GM23248 (cell line): Measurements from ENCODE around the gene ANGPTL2. TPM values are rescaled to one million over a fixed set of nuclear protein-coding genes. Genes with fewer than 3 reads are reported as not detected.
A peak's percentile ranks its signal among the peaks of the same experiment; 100 is the strongest.

Source experiments
- DNase-seq: peaks from one replicate; pipeline ENCODE4 v3.0.0-alpha.2; 2015
- H2AFZ ChIP-seq: fragments of 200-600 bp; sonication (generic); 2 replicates; pipeline ENCODE4 v1.6.1; 2016; ENCODE audit warnings: antibody characterized with exemption
- H3F3A ChIP-seq: fragments of 200-600 bp; sonication (generic); 2 replicates; pipeline ENCODE4 v1.6.1; 2016; ENCODE audit warnings: mild to moderate bottlenecking, antibody characterized with exemption, mixed run types; ENCODE audit not compliant: insufficient read depth
- H3K27ac ChIP-seq: fragments of 200-600 bp; sonication (generic); 2 replicates; pipeline ENCODE4 v1.5.1; 2016; ENCODE audit warnings: mild to moderate bottlenecking
- H3K27me3 ChIP-seq: fragments of 200-600 bp; sonication (generic); replicated peaks from 2 replicates; pipeline ENCODE4 v1.6.1; 2016; ENCODE audit warnings: mild to moderate bottlenecking; ENCODE audit not compliant: insufficient read depth
- H3K36me3 ChIP-seq: fragments of 200-600 bp; sonication (generic); 2 replicates; pipeline ENCODE4 v1.6.1; 2016; ENCODE audit warnings: low read depth, mild to moderate bottlenecking
- H3K4me1 ChIP-seq: fragments of 200-600 bp; sonication (generic); 2 replicates; pipeline ENCODE4 v1.6.1; 2016; ENCODE audit warnings: mild to moderate bottlenecking; ENCODE audit not compliant: insufficient read depth
- H3K4me2 ChIP-seq: fragments of 200-600 bp; sonication (generic); one replicate; pipeline ENCODE4 v1.6.1; 2016; ENCODE audit warnings: mild to moderate bottlenecking; ENCODE audit not compliant: unreplicated experiment
- H3K4me3 ChIP-seq: fragments of 200-600 bp; sonication (generic); 2 replicates; pipeline ENCODE4 v1.5.1; 2016; ENCODE audit warnings: mild to moderate bottlenecking
- H3K79me2 ChIP-seq: fragments of 200-600 bp; sonication (generic); 2 replicates; pipeline ENCODE4 v1.6.1; 2016; ENCODE audit warnings: mild to moderate bottlenecking; ENCODE audit not compliant: insufficient read depth
- H3K9ac ChIP-seq: fragments of 200-600 bp; sonication (generic); 2 replicates; pipeline ENCODE4 v1.6.1; 2016; ENCODE audit warnings: mild to moderate bottlenecking
- H3K9me2 ChIP-seq: fragments of 200-600 bp; sonication (generic); 2 replicates; pipeline ENCODE4 v1.6.1; 2016; ENCODE audit warnings: mixed run types, mild to moderate bottlenecking, moderate library complexity; ENCODE audit not compliant: insufficient read depth
- H3K9me3 ChIP-seq: fragments of 200-600 bp; sonication (generic); one replicate; pipeline ENCODE4 v1.6.1; 2017; ENCODE audit warnings: low read depth
- H4K20me1 ChIP-seq: fragments of 200-600 bp; sonication (generic); 2 replicates; pipeline ENCODE4 v1.6.0; 2016; ENCODE audit not compliant: insufficient read depth
- EZH2 ChIP-seq: fragments of 200-600 bp; sonication (generic); IDR thresholded peaks from 2 replicates; pipeline ENCODE4 v1.6.1; 2018; ENCODE audit warnings: antibody characterized with exemption, mild to moderate bottlenecking; ENCODE audit not compliant: insufficient read depth, poor library complexity, severe bottlenecking
- EZH2phosphoT487 ChIP-seq: fragments of 200-600 bp; sonication (generic); IDR thresholded peaks from 2 replicates; pipeline ENCODE4 v1.6.1; 2018; ENCODE audit warnings: antibody characterized with exemption, moderate library complexity, mild to moderate bottlenecking, low read depth; ENCODE audit not compliant: insufficient read depth
- WGBS, 2 experiments: methylation state at CpG; one replicate each; pipeline ENCODE4 v1.1.6; 2015 to 2017; ENCODE audit warnings: low lambda C conversion rate in 2 of 2, low coverage in 1 of 2; ENCODE audit errors: missing lambda C conversion rate in 2 of 2; 5-methylcytosine and 5-hydroxymethylcytosine counted together
- in situ Hi-C: fragments of 300-500 bp; cut with MboI; formaldehyde crosslinking; loops from 2 replicates; pipeline ENCODE4 v1.15.0; 2020
- polyA plus RNA-seq: library from polyadenylated mRNA; unstranded; fragments of >200 nt; fragmentation: Nextera tagmentation; extraction: Ambion mirVana; gene quantifications from 2 replicates; pipeline ENCODE4 v1.2.1, GENCODE V29; 2016
- total RNA-seq: library from RNA; depleted of rRNA; stranded (reverse); fragments of >200 nt; shearing (Covaris generic); gene quantifications from 2 replicates; pipeline ENCODE4 v1.2.3, GENCODE V29; 2014

Gene ANGPTL2
- total and polyA plus RNA-seq, 2 experiments from 2014 or later: 8.8 to 12.3 TPM

DNA sequence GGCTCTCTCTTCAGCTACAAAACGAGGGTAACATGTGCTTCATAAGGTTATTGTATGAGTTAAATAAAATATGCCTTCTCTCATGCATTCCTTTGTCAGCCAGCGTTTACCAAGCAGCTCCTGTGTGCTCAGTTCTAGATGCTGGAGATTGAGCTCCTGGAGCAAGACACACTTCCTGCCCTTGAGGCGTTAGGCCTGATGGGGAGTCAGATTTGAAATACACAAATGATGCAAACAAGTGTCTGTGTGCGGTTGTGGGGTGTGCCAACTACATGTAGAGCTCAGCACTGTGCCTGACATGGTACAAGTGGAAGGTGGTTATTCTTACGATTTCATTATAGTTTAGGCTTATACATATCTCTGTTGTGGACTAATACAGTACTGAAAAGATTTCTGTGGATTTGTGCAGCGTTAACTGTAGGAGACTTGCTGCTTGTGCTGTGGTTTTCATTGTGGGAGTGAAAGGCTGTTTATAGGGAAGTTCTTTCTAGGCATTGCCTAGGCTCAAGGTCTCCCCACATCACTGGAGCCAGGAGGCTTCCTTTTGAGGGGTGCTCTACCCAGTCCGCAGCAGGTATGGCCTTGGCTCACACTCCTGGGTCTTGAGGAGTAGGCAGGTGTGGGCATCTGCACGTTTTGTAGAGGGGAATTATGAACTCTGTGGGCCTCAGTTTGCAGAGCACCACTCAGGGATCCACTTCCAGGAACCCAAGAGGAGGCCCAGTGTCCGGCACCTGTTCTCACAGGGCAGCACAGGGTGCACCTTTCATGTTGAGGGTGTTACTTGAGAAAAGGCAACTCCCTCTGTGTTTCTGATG is 39.8 kb upstream of the ANGPTL2 start:
- TF ChIP-seq EZH2 (no peak), EZH2phosphoT487 (no peak)
- H3K4me3 ChIP-seq: no peak overlapping the region

DNA sequence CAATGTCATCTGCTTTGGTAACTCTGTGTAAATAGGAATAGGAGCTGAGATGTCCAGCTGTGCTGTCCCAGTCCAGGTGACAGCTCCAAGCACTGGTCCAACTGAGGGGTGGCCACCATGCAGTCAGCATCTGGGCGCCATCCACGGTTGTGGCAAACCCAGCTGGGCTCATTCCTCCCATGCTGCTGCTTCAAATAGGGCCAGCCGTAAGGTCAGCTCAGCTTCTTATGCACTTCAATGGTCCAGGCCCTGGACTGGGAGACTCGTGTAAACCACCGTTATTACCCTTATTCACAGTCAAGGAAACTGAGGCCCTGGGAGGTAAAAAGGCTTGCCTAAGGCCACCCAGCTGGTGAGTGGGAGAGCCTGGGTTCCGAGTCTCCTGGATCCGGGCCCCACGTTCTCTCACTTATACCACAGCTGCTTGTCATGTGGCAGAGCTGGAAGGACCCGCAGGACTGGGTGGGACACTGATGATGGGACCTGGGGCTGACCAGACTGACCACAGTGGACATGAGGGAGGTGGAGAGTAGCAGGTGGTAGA is 38.7 kb upstream of the ANGPTL2 start:
- no peaks in the 10 kb centered on the region for H4K20me1 ChIP-seq
- H3K9me3 ChIP-seq: no peaks in the 10 kb centered on the region
- H3K27me3 ChIP-seq: no peaks in the 10 kb centered on the region
- H3K9ac ChIP-seq: no peak overlapping the region
- H3K4me1 ChIP-seq: peaks cover 36% of the 10 kb centered on the region
- H3K9me2 ChIP-seq: no peaks in the 10 kb centered on the region
- H3K79me2 ChIP-seq: no peaks in the 10 kb centered on the region
- H3K4me2 ChIP-seq: no peak overlapping the region
- H3K36me3 ChIP-seq: no peaks in the 10 kb centered on the region
- H3K27ac ChIP-seq: no peak overlapping the region
- TF ChIP-seq EZH2 (no peak), EZH2phosphoT487 (no peak)
- H3K4me3 ChIP-seq: no peak overlapping the region
- DNase-seq: no peak
- WGBS, 2 experiments: 95 to 97% methylated on average over 9 of the region's 9 CpGs
- H2AFZ ChIP-seq: no peak overlapping the region
- peaks cover 17% of the 10 kb centered on the region; the same call in 1 of the 2 replicates for H3F3A ChIP-seq
- in situ Hi-C loops: no loop called here

More for the DNA sequence above, 39.8 kb upstream of the ANGPTL2 start:
- no peaks in the 10 kb centered on the region for H4K20me1 ChIP-seq
- peaks cover 17% of the 10 kb centered on the region; the same call in 1 of the 2 replicates for H3F3A ChIP-seq
- H3K9me3 ChIP-seq: no peaks in the 10 kb centered on the region
- 76 to 80% methylated on average over 9 of the region's 9 CpGs for whole genome bisulfite sequencing, 2 experiments
- H2AFZ ChIP-seq: no peak overlapping the region
- no peaks in the 10 kb centered on the region for H3K9me2 ChIP-seq
- in situ Hi-C loops: no loop called here
- H3K4me2 ChIP-seq: no peak overlapping the region
- DNase-seq: no peak
- no peaks in the 10 kb centered on the region for H3K27me3 ChIP-seq
- H3K79me2 ChIP-seq: no peaks in the 10 kb centered on the region
- H3K9ac ChIP-seq: no peak overlapping the region
- no peaks in the 10 kb centered on the region for H3K36me3 ChIP-seq
- peaks cover 36% of the 10 kb centered on the region for H3K4me1 ChIP-seq
- no peak overlapping the region for H3K27ac ChIP-seq

- no peaks in the 10 kb centered on the region for H4K20me1 ChIP-seq
- H3K27ac ChIP-seq: peak overlapping the region; percentile 73
- no peaks in the 10 kb centered on the region for H3K27me3 ChIP-seq
- no peaks in the 10 kb centered on the region for H3K9me3 ChIP-seq
- H3K36me3 ChIP-seq: no peaks in the 10 kb centered on the region
- TF ChIP-seq EZH2 (no peak), EZH2phosphoT487 (no peak)
- in situ Hi-C loops: no loop called here
- H2AFZ ChIP-seq: 0 out of 2 replicates have a peak overlapping the region, but pooled peaks have one; percentile 4
- H3F3A ChIP-seq: peaks cover 17% of the 10 kb centered on the region; the same call in 1 of the 2 replicates
- WGBS, 2 experiments: 85 to 87% methylated on average over 10 of the region's 10 CpGs
- no peaks in the 10 kb centered on the region for H3K9me2 ChIP-seq
- no peak overlapping the region for H3K4me2 ChIP-seq
- H3K79me2 ChIP-seq: no peaks in the 10 kb centered on the region
- H3K9ac ChIP-seq: peak overlapping the region; percentile 75
- peaks cover 31% of the 10 kb centered on the region for H3K4me1 ChIP-seq
- DNase-seq: peak; percentile 16
- H3K4me3 ChIP-seq: no peak overlapping the region
Measured at GRCh38 chr9:127159949-127160610, 37.6 kb upstream of the ANGPTL2 start.

- H3K4me2 ChIP-seq: peak overlapping the region; percentile 19
- peaks cover 38% of the 10 kb centered on the region for H3K4me1 ChIP-seq
Measured at GRCh38 chr9:127159325-127159801, 36.9 kb upstream of the ANGPTL2 start.

More at GRCh38 chr9:127159325-127159801, 36.9 kb upstream of the ANGPTL2 start:
- H3K9me3 ChIP-seq: no peaks in the 10 kb centered on the region
- H3K9ac ChIP-seq: peak overlapping the region; percentile 75
- WGBS, 2 experiments: 12% methylated on average over 5 of the region's 5 CpGs
- no peaks in the 10 kb centered on the region for H4K20me1 ChIP-seq
- H3K27me3 ChIP-seq: no peaks in the 10 kb centered on the region
- no peaks in the 10 kb centered on the region for H3K9me2 ChIP-seq
- DNase-seq: peak; percentile 96
- H3K79me2 ChIP-seq: no peaks in the 10 kb centered on the region
- no peaks in the 10 kb centered on the region for H3K36me3 ChIP-seq
- no peak for TF ChIP-seq EZH2phosphoT487
- no peak for TF ChIP-seq EZH2
- H3K4me3 ChIP-seq: no peak overlapping the region
- H3F3A ChIP-seq: peaks cover 17% of the 10 kb centered on the region; the same call in 1 of the 2 replicates
- in situ Hi-C loops: no loop called here
- H2AFZ ChIP-seq: 0 out of 2 replicates have a peak overlapping the region, but pooled peaks have one; percentile 4
- peak overlapping the region; percentile 73 for H3K27ac ChIP-seq
